ENCODE results near the gene TMEM242.
A peak's percentile ranks its signal among the peaks of the same experiment; 100 is the strongest.

Gene TMEM242

DNA sequence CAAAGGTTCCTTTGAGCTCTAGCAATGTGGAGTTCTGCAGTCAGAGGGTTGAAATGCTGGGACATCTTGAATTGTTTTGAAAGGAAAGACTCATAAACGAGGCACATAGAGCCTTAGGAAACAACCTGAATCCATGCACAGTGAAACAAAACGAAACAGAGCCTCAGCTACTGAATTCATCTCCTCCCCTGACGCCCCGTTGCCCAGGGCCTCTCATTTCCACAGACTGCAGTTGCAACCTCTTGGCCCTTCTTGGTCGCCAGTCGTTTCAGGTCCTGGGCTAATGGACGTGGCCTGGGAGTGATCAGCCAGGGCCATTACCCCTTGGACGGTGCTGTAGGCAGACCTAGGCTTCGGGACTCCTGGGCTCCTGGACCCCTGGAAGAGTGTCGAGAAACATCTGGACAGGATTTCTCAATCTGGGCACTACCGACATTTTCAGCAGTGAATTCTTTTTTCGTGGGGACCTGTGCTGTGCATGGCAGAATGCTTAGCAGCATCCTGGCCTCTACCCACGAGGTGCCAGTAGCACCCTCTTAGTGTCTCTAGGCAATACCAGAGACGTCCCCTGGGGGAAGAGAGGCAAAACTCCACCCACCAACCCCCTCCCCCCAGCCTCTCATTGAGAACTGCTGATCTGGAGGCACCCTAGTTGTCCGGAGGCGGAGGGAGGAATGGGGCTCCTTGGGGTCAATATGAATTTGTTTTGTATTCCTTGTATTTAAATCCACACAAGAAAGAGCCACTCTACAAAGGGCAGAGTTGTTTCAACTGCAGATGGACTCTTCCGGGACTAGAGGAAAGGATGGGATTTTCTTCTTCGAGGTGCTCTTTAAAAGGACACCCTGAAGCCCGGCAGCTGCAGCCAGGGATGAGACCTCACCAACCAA, 50.2 kb downstream of the TMEM242 start:
- ATAC-seq (peak; percentile 22), DNase-seq (ENCODE audit: low spot score in 2 of 2) (no peak)
- Mint-ChIP-seq H3K4me3 (peak overlapping the region; percentile 91), H3K36me3 (peaks cover 17% of the 10 kb centered on the region), H3K27ac (peak overlapping the region; percentile 86), H3K4me1 (peaks cover 23% of the 10 kb centered on the region), H3K9me3 (peaks cover 8% of the 10 kb centered on the region)

DNA sequence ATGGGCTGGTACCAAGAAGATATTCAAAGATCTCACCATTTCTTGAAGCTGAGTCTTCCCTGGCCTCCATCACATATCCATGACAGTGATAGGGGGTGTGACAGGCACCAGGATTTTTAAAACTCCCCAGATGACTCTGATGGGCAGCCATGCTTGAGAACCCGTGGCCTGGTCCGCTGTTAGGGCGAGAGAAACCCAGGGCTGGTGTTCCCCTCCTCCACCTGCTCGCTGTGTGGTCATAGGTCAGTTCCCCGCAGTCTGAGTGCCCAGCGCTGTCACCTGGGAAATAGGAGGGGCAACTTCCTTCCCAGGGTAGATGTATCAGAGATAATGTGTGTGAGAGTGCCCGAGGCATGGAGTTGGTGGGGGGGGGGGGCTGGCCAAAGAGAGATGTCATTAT, 50.9 kb downstream of the TMEM242 start:
- H3K27ac Mint-ChIP-seq = no peak overlapping the region
- H3K9me3 Mint-ChIP-seq = peaks cover 8% of the 10 kb centered on the region
- ATAC-seq = no peak
- peaks cover 23% of the 10 kb centered on the region for H3K4me1 Mint-ChIP-seq
- no peak overlapping the region for H3K4me3 Mint-ChIP-seq
- no peak for DNase-seq (ENCODE audit: low spot score in 2 of 2)
- H3K36me3 Mint-ChIP-seq = peaks cover 17% of the 10 kb centered on the region

DNA sequence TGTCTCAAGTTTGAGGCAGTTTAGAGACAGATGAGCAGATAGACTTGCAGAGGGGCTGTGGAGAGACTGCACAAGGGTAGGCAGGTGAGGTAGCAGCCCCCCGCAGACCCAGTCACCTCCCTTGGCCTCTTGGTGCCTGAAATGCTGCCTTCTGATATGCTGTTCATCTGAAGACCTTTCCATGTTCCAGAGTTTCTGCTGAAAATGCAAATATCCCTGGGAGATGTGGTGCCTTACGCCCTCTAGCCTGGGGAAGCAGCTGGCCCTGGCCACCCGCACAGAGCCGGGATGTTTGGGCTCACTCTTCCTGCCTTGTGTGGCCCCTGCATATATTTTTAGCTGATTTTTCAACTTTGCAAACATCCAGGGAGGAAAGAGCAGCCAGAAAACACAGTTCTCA, 51.4 kb downstream of the TMEM242 start:
- ATAC-seq (no peak), DNase-seq (ENCODE audit: low spot score in 2 of 2) (no peak)
- Mint-ChIP-seq H3K36me3 (peaks cover 17% of the 10 kb centered on the region), H3K27ac (no peak overlapping the region), H3K9me3 (peaks cover 8% of the 10 kb centered on the region), H3K4me1 (peaks cover 23% of the 10 kb centered on the region), H3K4me3 (no peak overlapping the region)

DNA sequence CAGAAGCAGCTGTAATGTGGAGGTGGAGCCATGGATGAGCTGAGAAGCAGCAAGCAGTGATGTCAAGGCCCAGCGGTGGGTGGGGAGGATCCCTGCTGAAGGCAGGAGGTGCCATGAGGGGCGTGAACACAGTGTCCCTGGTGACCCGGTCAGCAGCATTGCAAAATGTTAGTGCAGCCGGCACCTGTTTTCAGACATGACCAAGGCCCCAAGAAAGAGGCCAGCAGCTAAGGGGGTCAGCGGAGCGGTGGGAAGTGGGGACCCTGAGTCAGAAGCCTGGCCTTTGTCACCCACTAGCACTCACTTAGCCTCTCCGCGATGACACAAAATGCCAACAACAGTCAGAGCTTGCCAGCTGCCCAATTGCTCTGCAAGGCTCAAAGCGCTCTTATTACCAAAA, 51.9 kb downstream of the TMEM242 start:
- peaks cover 8% of the 10 kb centered on the region for H3K9me3 Mint-ChIP-seq
- DNase-seq (ENCODE audit: low spot score in 2 of 2) = no peak
- peaks cover 23% of the 10 kb centered on the region for H3K4me1 Mint-ChIP-seq
- peaks cover 17% of the 10 kb centered on the region for H3K36me3 Mint-ChIP-seq
- no peak for ATAC-seq
- no peak overlapping the region for H3K4me3 Mint-ChIP-seq
- H3K27ac Mint-ChIP-seq = no peak overlapping the region

DNA sequence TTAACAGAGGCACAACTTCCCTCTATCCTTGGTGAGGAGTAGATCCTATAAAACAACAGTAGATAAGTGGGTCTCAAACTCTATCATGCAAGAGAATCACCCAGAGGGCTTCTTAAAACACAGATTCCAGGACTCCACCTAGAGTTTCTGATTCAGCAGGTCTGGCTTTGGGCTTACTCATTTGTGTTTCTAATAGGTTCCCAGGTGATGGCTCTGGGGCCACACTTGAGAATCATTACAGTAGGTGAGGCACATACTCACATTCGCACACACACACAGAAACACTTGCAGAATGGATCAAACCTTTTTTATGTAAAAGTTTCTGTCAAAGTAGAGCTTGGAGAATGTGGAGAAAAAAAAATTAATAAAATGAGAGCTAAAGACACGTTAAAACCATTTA, 52.4 kb downstream of the TMEM242 start:
- Mint-ChIP-seq H3K4me1 (peaks cover 23% of the 10 kb centered on the region), H3K27ac (no peak overlapping the region), H3K4me3 (no peak overlapping the region), H3K36me3 (peaks cover 17% of the 10 kb centered on the region), H3K9me3 (peaks cover 8% of the 10 kb centered on the region)
- no peak for DNase-seq (ENCODE audit: low spot score in 2 of 2)
- ATAC-seq = no peak

DNA sequence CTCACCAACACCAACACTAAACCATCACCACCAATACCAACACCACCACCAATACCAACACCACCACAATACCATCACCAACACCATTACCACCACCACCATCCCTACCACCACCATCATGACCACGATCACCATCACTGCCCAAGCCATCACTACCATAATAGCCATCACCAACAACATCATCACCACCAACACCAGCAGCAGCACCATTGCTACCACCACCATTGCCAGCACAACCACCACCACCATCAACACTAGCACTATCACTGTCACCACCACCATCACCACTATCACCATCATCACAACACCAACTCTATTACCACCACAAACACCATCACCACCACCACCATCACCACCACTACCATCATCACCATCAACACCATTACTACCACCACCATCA, 53.0 kb downstream of the TMEM242 start:
- H3K9me3 Mint-ChIP-seq = peaks cover 8% of the 10 kb centered on the region
- H3K27ac Mint-ChIP-seq = peak overlapping the region; percentile 21
- peaks cover 23% of the 10 kb centered on the region for H3K4me1 Mint-ChIP-seq
- ATAC-seq = no peak
- peaks cover 17% of the 10 kb centered on the region for H3K36me3 Mint-ChIP-seq
- H3K4me3 Mint-ChIP-seq = no peak overlapping the region
- no peak for DNase-seq (ENCODE audit: low spot score in 2 of 2)

DNA sequence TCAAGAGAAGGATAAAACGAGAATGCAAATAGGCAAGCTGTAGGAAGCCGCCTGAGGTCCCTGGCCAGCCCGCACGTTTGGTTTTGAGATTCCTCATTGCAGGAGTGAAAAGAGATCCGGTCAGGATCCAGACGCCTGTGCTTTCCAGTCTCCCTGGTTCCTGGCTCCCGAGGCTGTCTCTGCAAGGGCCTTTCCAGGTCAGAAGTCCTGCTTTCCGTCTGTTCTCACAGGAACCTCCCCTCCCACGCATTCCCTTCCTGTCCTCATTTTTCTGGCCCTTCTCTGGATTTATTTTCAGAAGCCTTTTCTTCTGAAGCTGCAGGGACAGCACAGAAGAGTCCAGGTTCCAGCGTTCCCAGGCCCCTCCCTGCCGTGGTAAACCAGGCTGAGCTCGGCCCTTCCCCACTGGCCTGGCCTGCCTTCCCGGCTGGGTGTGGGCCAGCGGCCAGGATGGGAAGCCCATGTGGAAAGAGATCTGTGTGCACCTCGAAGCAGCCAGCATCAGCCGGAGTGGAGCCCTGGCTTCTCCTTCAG, 54.0 kb downstream of the TMEM242 start:
- Mint-ChIP-seq H3K27ac (no peak overlapping the region), H3K36me3 (peaks cover 16% of the 10 kb centered on the region), H3K4me3 (no peak overlapping the region), H3K4me1 (peaks cover 22% of the 10 kb centered on the region), H3K9me3 (peaks cover 8% of the 10 kb centered on the region)
- no peak for DNase-seq (ENCODE audit: low spot score in 2 of 2)
- no peak for ATAC-seq

DNA sequence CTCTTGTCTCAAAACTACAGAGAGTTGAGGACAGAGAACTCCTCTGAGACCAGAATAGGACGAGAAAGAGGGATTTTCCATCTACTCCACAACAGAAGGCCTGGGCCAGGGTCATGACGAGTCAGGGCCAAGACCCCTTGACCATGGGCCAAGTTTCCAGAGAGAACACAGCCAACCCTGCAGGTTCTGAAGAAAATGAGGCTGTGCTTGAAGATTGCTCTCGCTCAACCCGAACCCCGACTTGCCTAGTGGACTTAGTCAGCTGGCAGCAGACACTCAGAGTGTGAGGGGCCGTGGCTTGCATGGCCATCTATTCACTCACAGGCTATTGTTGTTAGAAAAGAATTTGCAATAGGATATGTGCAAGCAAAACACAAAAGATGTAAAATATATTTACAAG, 54.5 kb downstream of the TMEM242 start:
- no peak for ATAC-seq
- Mint-ChIP-seq H3K36me3 (peaks cover 11% of the 10 kb centered on the region), H3K4me1 (peaks cover 17% of the 10 kb centered on the region), H3K9me3 (peaks cover 8% of the 10 kb centered on the region), H3K27ac (no peak overlapping the region), H3K4me3 (no peak overlapping the region)
- no peak for DNase-seq (ENCODE audit: low spot score in 2 of 2)

DNA sequence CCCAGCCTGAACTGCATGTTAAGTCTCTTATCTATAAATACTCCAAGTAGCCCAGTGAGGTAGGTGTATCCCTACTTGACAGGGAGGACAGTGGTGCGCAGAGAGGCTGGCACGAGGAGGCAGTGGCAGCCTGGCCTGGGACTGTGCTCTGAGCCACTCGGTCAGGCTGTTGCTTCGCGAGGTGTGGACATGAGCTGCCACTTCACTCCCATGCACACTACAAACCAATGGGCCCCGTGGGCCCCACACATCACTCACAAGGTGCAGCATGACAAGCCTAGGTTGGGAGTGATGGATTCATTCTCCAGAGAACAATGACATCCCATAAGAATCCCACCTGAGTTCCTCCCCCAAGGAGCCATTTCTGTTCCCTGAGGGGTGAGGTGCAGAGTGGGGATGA, 54.9 kb downstream of the TMEM242 start:
- Mint-ChIP-seq H3K4me1 (peaks cover 13% of the 10 kb centered on the region), H3K9me3 (peaks cover 8% of the 10 kb centered on the region), H3K4me3 (no peak overlapping the region), H3K36me3 (peaks cover 8% of the 10 kb centered on the region), H3K27ac (no peak overlapping the region)
- ATAC-seq (no peak), DNase-seq (ENCODE audit: low spot score in 2 of 2) (no peak)

DNA sequence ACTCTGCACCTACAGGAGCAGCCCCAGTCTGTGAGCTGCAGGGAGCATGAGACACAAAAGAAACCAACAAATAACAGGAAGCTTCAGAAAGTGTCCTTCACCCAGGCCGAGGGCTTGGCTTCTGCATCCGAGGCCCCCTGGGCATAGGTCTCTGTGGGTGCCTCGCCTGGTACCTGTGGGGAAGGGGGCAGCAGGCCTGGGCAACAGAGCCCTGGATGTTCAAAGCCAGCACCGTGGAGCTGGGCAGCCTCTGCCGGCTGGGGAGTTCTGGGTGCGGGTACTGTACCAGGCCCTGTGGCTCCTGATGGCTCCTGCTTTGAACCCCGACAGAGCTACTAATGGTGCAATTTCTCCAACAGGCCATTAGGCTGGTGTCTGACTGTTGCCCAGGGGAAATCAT, 55.7 kb downstream of the TMEM242 start:
- Mint-ChIP-seq H3K9me3 (peaks cover 8% of the 10 kb centered on the region), H3K36me3 (peaks cover 8% of the 10 kb centered on the region), H3K4me1 (peaks cover 11% of the 10 kb centered on the region), H3K27ac (no peak overlapping the region), H3K4me3 (no peak overlapping the region)
- DNase-seq (ENCODE audit: low spot score in 2 of 2) = no peak
- no peak for ATAC-seq

DNA sequence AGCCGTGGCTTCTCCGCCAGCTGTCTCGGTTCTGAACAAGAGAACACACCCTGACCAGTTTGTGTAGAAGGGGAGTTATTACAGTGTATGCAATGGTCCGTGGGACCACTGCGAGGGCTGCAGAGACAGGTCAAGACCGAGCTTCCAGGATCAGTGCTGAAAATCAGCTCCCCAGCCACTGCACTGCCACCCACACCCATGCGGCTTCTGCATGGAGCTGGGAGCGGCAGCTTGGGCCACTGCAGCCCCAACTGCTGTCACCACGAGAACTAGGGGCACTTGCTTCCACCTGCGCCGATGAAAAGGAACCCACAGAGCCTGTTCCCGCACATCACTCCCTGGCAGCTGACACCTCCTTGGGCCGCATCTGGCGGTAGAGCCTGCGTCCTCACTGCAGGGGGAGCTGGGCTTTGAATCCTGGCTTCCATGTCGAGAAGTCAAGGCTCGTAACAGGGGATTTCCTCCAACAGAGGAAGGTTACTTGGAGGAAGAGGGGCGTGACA, 56.2 kb downstream of the TMEM242 start:
- ATAC-seq = no peak
- Mint-ChIP-seq H3K27ac (no peak overlapping the region), H3K4me1 (peaks cover 11% of the 10 kb centered on the region), H3K36me3 (peaks cover 8% of the 10 kb centered on the region), H3K4me3 (no peak overlapping the region), H3K9me3 (peaks cover 8% of the 10 kb centered on the region)
- DNase-seq (ENCODE audit: low spot score in 2 of 2) = no peak

DNA sequence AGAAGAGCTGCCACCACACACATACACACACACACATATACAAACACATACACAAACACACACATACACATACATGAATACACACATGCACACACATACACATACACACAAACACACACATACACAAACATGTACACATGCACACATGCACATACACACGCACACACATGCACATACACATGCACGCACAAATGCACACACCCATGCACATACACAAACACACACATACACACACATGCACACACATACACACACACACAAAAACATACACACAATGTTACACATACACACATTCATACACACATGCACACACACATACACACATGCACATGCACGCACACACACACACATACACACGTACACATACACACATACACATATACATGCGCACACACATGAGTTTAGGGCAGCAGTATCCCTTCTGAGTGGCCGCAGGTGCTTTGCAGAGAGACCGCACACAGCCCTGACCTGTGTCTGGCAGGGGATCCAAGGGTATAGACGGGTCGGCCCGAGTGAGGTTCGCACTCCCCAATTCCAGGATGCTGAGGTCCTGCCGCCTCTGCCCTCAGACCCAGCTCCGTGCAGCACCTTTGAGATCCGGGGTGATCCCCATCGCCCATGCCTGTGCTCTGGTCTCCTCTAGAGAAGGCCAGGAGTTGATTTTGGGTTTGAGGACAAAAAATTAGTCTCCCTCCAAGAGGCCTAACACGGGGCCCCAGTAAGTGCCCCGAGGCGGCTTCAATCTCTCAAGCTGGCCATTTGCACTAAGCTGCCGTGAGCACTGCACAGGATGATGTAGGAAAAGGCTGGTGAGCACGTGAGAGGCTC, 56.8 kb downstream of the TMEM242 start:
- Mint-ChIP-seq H3K9me3 (peaks cover 8% of the 10 kb centered on the region), H3K27ac (no peak overlapping the region), H3K36me3 (peaks cover 8% of the 10 kb centered on the region), H3K4me3 (no peak overlapping the region), H3K4me1 (peaks cover 11% of the 10 kb centered on the region)
- no peak for DNase-seq (ENCODE audit: low spot score in 2 of 2)
- no peak for ATAC-seq

DNA sequence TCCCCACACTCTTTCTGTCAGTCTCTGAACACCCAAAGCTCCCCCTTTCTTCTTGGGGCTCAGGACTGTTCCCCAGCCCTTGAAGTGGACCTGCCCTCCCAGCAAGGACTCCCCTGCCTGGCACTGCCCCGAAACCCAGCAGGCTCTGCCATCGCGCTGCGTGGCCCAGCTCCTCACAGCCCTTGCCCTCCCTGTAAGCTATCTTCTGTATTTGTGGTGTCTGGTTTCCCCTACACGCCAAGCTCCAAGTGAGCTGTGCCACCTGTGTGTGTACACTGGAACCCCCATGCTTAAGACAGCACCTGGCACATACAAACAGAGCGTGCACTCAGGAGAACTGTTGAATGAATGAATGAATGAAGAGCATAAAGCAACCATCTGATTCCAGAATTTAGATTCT, 57.7 kb downstream of the TMEM242 start:
- Mint-ChIP-seq H3K36me3 (peaks cover 8% of the 10 kb centered on the region), H3K9me3 (peaks cover 8% of the 10 kb centered on the region), H3K4me1 (peaks cover 10% of the 10 kb centered on the region), H3K27ac (no peak overlapping the region), H3K4me3 (no peak overlapping the region)
- DNase-seq (ENCODE audit: low spot score in 2 of 2) = no peak
- no peak for ATAC-seq

DNA sequence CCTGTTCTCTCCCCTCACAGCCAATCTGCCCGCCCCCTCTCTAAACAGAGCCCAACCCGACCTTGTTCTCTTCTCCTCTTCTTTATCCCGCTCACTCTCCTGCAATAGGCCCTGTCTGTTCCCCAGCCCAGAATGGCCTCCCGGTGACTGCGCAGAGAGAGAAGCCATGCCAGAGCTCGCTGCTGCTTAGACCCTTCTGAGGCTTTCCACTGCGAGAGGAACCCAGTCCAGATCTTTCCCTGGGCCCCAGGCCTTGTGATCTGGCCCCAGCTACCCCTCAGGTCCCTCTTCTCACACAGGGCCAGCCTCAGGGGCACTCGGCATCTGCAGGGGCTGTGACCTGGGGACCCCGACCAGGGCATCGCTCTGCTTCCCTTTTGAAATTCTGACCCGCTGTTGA, 58.1 kb downstream of the TMEM242 start:
- DNase-seq (ENCODE audit: low spot score in 2 of 2) = no peak
- Mint-ChIP-seq H3K4me1 (peaks cover 5% of the 10 kb centered on the region), H3K9me3 (peaks cover 3% of the 10 kb centered on the region), H3K36me3 (peaks cover 5% of the 10 kb centered on the region), H3K27ac (no peak overlapping the region), H3K4me3 (no peak overlapping the region)
- no peak for ATAC-seq

DNA sequence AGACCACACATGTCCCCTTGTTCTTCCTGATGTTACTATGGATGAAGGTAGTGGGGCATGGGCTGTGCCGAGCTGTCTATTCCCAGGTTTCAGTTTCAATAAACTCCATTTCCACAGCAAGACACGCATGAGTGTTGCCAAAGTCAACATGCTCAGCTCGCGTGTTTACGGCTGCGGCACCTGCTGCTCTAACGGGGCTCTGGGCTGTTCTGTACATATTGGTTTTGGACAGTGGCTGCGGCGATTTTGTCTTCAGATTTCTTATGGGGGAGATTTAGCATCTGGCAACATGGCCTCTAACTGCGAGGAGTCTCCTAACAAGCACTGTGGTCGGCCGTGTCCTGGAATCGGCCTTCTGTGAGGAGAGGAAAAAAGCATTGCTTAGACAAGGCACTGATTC, 58.6 kb downstream of the TMEM242 start:
- H3K36me3 Mint-ChIP-seq = peaks cover under 1% of the 10 kb centered on the region
- no peaks in the 10 kb centered on the region for H3K9me3 Mint-ChIP-seq
- no peak for DNase-seq (ENCODE audit: low spot score in 2 of 2)
- no peak overlapping the region for H3K4me3 Mint-ChIP-seq
- H3K27ac Mint-ChIP-seq = no peak overlapping the region
- H3K4me1 Mint-ChIP-seq = peaks cover 3% of the 10 kb centered on the region
- no peak for ATAC-seq
